GM19239 (cell line): ENCODE data around the gene PARVB.

Experiments
- DNase-seq: peaks from one replicate; pipeline ENCODE4 v3.0.0; 2011; ENCODE audit warnings: low spot score; ENCODE audit not compliant: insufficient read length
- FAIRE-seq: peaks from 2 replicates; lab custom pipeline; 2011; peaks lifted over from hg19 to GRCh38; lab: Jason Lieb, UNC

PARVB gene

DNA sequence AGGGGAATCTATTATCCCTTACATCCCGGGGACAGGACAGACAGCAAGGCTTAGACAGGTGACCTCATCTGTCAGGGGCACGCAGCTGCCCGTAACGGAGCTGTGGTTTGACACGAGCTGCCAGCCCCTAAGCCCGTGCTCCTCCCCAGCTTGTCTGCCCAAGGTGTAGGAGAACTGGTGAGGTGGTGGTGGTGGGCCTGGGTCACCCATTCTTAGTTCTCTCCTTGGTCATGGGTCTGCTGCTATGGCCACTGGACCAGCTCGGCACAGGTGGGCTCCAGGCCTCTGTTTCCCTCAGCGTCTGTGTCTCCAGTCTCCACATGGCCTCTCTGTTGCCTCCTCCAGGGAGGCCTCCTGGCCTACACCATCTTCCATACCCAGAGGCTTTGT is 162.0 kb downstream of the PARVB start:
- DNase-seq = no peak
- no peak for FAIRE-seq

GRCh38 chr22:44186737-44187136 is 162.6 kb downstream of the PARVB start:
- no peak for FAIRE-seq
- DNase-seq = no peak

- no peak for FAIRE-seq
- DNase-seq = no peak
Observed at GRCh38 chr22:44187652-44188230, 163.6 kb downstream of the PARVB start.

- FAIRE-seq (no peak), DNase-seq (no peak)
Observed at GRCh38 chr22:44188316-44188715, 164.2 kb downstream of the PARVB start.

DNA sequence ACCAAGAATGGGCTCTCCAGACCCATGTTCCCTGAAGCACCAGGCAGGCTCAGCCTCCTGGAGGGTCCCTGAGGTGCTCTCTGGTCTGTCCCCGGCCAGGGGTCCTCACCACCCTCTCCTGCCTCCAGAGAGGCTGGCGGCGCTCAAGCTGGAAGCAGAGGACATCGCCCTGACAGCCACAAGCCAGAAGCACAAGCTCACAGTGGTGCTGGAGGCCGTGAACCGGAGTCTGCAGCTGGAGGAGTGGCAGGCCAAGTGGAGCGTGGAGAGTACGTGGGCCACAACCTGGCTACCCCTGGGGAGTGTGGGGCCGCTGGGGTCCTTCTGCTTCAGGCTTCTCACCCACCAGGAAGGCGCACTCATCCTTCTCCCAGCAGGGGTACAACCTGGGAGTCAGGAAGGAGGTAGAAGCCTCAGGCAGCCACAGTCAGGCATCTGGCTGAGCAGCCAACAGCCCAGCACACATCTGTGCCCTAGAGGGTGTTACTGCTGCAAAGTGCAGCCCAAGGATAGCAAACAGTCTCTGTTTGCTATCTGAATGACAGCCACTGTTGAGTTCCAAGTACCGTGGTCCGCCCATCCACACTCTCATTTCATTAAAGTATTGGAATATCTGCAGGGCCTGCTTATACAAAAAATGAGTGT is 165.0 kb downstream of the PARVB start:
- DNase-seq (no peak), FAIRE-seq (no peak)

DNA sequence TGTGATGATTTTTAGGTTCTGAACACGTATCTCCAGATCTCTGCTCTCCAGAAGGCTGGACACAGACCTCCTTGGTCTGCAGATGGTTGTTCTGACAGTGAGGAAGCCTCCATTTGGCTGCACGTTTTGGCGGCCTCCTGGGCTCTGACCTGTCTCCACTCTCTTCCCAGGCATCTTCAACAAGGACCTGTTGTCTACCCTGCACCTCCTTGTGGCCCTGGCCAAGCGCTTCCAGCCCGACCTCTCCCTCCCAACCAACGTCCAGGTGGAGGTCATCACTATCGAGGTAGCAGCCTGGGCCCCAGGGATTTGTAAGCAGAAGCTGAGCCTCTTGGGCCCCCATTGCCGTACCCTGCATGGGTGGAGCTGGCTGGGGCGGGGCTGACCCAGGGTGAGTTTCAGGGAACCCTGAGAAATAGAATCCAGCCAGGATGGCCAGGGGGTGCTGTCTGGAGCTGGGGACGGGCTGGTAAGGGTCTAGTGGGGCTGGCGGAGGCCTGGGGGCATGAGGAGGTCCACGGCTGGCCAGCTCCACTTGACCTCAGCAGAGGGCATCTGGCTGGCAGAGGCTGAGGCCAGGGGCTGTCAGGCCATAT is 166.4 kb downstream of the PARVB start:
- DNase-seq (no peak), FAIRE-seq (no peak)

DNA sequence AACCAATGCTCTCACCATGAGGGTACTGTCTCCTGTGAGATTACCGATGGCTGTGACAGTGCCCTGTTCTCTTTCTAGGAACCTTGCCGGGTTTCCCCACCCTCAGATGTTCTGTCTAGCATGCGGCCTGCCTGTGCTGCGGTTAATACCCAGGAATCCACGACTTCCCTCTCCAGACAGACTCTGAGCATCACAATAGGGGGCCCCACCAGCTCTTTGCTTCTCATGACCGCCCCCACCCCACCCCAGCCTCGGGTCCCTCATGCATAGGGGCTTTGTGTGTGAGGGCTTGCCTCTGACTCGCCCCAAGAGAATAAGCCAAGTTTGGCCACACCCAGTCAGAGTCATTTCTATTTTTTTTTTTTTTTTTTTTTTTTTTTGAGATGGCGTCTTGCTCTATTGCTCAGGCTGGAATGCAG is 166.9 kb downstream of the PARVB start:
- FAIRE-seq (no peak), DNase-seq (no peak)

DNA sequence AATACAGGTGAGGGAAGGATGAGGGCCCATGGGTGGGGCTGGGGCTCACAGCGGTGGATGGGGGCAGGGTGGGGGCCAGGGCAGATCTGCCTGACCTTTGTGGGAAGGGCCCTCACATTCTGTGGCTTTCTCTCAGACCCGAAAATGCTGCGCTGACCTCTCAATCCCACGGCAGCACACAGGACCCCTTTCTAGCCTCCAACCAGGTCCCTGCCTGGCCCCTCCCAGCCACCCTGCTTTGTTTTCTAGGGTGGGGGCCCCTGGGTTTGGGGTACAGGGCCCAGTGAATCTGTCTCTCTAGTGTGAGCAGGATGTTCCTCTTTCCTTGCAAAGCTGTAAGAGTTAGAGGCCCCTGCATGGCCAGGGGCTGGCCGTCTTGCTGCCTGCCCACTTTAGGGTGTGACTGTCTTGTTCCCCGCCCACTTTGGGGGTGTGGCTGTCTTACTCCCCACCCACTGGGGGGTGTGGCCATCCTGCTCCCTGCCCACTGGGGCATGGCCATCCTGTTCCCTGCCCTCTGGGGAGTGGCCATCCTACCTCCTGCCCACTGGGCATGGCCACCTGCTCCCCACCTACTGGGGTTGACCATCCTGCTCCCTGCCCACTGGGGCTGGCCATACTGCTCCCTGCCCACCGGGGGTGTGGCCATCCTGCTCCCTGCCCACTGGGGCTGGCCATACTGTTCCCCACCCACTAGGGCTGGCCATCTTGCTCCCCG is 168.2 kb downstream of the PARVB start:
- peak; percentile 21 for FAIRE-seq
- DNase-seq = no peak

GRCh38 chr22:44192816-44193534 is 168.9 kb downstream of the PARVB start:
- FAIRE-seq (no peak), DNase-seq (no peak)

GRCh38 chr22:44193535-44193891 is 169.4 kb downstream of the PARVB start:
- FAIRE-seq (no peak), DNase-seq (no peak)

DNA sequence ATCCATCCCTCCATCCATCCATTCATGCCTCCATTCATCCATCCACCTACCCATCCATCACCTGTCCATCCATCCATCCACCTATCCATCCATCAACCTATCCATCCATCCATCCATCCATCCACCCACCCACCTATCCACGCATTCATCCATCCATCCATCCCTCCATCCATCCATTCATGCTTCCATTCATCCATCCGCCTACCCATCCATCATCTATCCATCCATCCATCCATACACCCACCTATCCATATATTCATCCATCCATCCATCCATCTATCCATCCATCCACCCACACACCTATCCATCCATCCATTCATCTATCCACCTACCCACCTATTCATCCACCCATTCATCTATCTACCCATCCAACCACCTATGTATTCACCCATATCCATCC is 170.5 kb downstream of the PARVB start:
- DNase-seq = no peak
- FAIRE-seq = no peak

GRCh38 chr22:44195189-44195871 is 171.2 kb downstream of the PARVB start:
- DNase-seq (no peak), FAIRE-seq (no peak)

DNA sequence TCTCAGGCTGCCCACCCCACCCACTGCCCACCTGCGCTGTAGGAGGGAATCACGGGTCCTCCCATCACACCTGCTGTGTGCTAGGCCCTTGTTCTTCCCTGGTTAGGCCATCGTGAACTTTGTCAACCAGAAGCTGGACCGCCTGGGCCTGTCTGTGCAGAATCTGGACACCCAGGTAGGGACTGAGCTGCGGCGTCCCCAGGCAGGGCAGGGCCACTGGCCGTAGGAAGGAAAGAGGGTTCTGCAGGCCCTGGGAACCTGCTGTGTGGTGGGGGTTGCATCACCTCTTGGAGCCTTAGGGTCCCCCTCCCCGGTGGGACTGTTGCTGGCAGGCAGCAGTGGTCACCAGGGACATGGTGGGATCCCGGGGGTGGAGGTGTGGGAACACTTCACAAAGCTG is 172.1 kb downstream of the PARVB start:
- DNase-seq = no peak
- FAIRE-seq = no peak

DNA sequence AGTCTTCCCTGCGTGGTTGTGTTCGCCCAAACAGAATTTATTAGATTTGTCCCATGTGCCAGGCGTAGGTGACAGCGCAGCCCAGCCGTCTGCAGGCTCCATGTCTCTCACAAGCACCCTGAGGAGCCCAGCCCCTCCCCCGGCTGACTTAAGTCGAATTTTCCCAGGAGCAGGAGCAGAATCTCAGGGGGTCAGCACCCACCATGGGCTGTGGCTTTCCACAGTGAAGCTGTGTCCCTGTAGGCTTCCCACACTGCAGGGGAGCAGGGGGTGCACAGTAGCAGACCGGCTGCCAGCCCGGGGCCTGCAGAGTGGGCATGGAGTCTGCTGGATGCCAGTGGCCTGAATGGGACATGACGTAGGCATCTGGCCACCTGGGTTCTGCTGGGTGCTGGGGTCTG is 172.6 kb downstream of the PARVB start:
- DNase-seq (no peak), FAIRE-seq (no peak)

- no peak for DNase-seq
- no peak for FAIRE-seq
Observed at GRCh38 chr22:44197271-44197670, 173.2 kb downstream of the PARVB start.

DNA sequence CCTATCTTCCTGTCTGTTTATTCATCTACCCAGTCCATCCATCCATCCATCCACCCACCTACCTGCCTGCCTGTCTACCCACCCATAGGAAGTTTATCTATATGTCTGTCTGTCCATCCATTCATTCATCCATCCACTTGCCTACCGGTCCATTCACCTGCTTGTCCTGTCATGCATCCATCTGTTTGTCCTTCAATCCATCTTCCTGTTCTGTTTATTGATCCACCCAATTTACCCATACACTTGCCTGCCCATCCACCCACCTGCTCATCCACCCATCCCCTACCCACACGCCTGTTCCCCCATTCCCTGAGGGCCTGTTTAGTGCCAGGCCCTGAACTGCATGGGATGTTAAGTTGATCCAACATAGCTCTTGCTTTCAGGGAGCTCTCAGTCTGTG is 175.1 kb downstream of the PARVB start:
- DNase-seq (no peak), FAIRE-seq (no peak)

- no peak for FAIRE-seq
- no peak for DNase-seq
Observed at GRCh38 chr22:44199866-44200265, 175.8 kb downstream of the PARVB start.

GRCh38 chr22:44200451-44200850 is 176.3 kb downstream of the PARVB start:
- DNase-seq = no peak
- FAIRE-seq = no peak

DNA sequence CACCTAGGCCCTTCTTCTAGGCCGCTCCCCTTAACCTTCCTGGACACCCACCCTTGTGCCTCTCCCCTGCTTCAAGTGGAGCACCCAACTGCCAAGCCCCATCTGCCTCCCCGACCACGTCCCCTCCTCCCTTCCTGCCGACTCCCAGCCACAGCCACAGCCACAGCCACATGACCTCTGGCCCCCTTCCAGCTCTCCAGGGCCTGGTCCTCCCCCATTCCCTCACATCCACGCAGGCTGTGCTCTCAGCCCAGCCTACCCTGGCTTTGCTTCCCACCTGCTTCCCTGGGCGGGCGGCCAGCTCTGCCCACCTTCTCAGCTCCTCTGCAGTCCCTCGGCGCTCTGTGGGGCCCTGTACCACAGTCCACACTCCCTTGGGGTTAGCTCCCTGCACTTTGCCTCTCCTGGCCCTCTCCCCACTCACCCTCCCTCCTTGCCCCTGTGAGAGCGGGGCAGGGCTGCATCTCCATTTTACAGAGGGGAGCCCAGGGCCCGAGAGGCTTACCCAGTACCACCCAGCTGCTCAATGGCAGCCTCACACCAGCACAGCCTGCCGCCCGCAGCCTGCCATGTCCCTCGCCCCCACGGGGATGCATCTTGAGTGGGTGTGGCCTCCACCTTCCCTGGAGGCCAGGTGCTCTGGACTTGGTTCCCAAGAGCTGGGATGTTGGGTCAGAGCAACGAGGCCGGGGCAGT is 176.9 kb downstream of the PARVB start:
- no peak for DNase-seq

GRCh38 chr22:44201665-44202064 is 177.6 kb downstream of the PARVB start:
- FAIRE-seq = no peak
- no peak for DNase-seq

More for the DNA sequence above, 176.9 kb downstream of the PARVB start:
- no peak for FAIRE-seq
